A549 (cell line): ENCODE results near the gene TUBA4B. TPM values are rescaled to one million over a fixed set of nuclear protein-coding genes. Genes with fewer than 3 reads are reported as not detected.

Experiments
- ATAC-seq, 2 experiments: fragments of 200-7000 bp in 1 of 2; fragments of >200 bp in 1 of 2; cut with Nextera tagmentation in 1 of 2; cut with Tn5 transposase in 1 of 2; 3 replicates each; pipeline versions ENCODE4 v1.8.0 to v1.9.1; 2018 to 2020; ENCODE audit warnings: mild to moderate bottlenecking in 1 of 2, moderate library complexity in 1 of 2
- CTCF ChIA-PET: fragments of 300-600 bp; sonication (Branson Sonifier 250); formaldehyde crosslinking; extraction: SDS; loops from one replicate; lab custom pipeline; 2021; ENCODE audit warnings: antibody characterized with exemption, inconsistent platforms; lab: Yijun Ruan, JAX
- POLR2A ChIA-PET: fragments of 350-600 bp; formaldehyde crosslinking; extraction: SDS; loops from one replicate; lab custom pipeline; 2021; ENCODE audit warnings: antibody characterized with exemption, inconsistent platforms; lab: Yijun Ruan, JAX
- DNase-seq, 2 experiments: peaks; one replicate each; pipeline versions ENCODE4 v3.0.0 to v3.0.0-alpha.2; 2011 to 2016; ENCODE audit warnings: low read depth in 1 of 2, low spot score in 1 of 2
- FAIRE-seq: peaks from 2 replicates; lab custom pipeline; 2011; peaks lifted over from hg19 to GRCh38; lab: Jason Lieb, UNC
- H3K27ac ChIP-seq, 2 experiments: fragments of >200 bp; sonication (Bioruptor Twin); formaldehyde crosslinking; 3 replicates each; pipeline ENCODE4 v1.5.1; 2016 to 2017
- H3K4me1 ChIP-seq: fragments of >200 bp; sonication (Bioruptor Twin); formaldehyde crosslinking; 3 replicates; pipeline ENCODE4 v1.6.1; 2016
- H3K4me2 ChIP-seq: fragments of >200 bp; sonication (Bioruptor Twin); formaldehyde crosslinking; 3 replicates; pipeline ENCODE4 v1.6.1; 2016
- H3K4me3 ChIP-seq: fragments of >200 bp; sonication (Bioruptor Twin); formaldehyde crosslinking; 3 replicates; pipeline ENCODE4 v1.5.1; 2016
- H3K9me3 ChIP-seq: fragments of >200 bp; sonication (Bioruptor Twin); formaldehyde crosslinking; 3 replicates; pipeline ENCODE4 v1.6.1; 2016
- BCL3 ChIP-seq: fragments of >200 bp; sonication (Bioruptor Twin); formaldehyde crosslinking; IDR thresholded peaks from 3 replicates; pipeline ENCODE4 v1.6.1; 2016
- CBX2 ChIP-seq: fragments of 200-600 bp; sonication (generic); IDR thresholded peaks from 2 replicates; pipeline ENCODE4 v1.6.1; 2016; ENCODE audit warnings: low read depth, mild to moderate bottlenecking, borderline replicate concordance
- CEBPB ChIP-seq, 2 experiments: fragments of >200 bp in 1 of 2; sonication (Bioruptor Twin) in 1 of 2; formaldehyde crosslinking in 1 of 2; IDR thresholded peaks; 2 replicates each; pipeline ENCODE4 v1.6.1; 2012 to 2016
- CHD4 ChIP-seq: fragments of 200-600 bp; sonication (generic); IDR thresholded peaks from 2 replicates; pipeline ENCODE4 v1.6.1; 2016; ENCODE audit warnings: antibody characterized with exemption, mild to moderate bottlenecking, borderline replicate concordance
- CTCF ChIP-seq: fragments of >200 bp; sonication (Bioruptor Twin); formaldehyde crosslinking; IDR thresholded peaks from 3 replicates; pipeline ENCODE4 v1.5.1; 2016
- EHF ChIP-seq: fragments of 250-450 bp; sonication (Bioruptor Pico); IDR thresholded peaks from 2 replicates; pipeline ENCODE4 v1.5.0; 2020; ENCODE audit warnings: mild to moderate bottlenecking
- ELK1 ChIP-seq: fragments of 150-350 bp; IDR thresholded peaks from 2 replicates; pipeline ENCODE4 v1.6.1; 2014; ENCODE audit warnings: low read depth, mild to moderate bottlenecking, low read length
- FOSB ChIP-seq: fragments of 250-450 bp; sonication (Bioruptor Pico); IDR thresholded peaks from 2 replicates; pipeline ENCODE4 v1.5.0; 2020; ENCODE audit warnings: mild to moderate bottlenecking, moderate library complexity
- FOXS1 ChIP-seq: fragments of 250-450 bp; sonication (Bioruptor Pico); IDR thresholded peaks from 2 replicates; pipeline ENCODE4 v1.5.0; 2020; ENCODE audit warnings: mild to moderate bottlenecking, moderate library complexity
- HDAC2 ChIP-seq: fragments of 200-600 bp; sonication (generic); IDR thresholded peaks from 2 replicates; pipeline ENCODE4 v1.6.1; 2016
- HEYL ChIP-seq: fragments of 250-450 bp; sonication (Bioruptor Pico); IDR thresholded peaks from 2 replicates; pipeline ENCODE4 v1.8.0; 2021; ENCODE audit warnings: mild to moderate bottlenecking, moderate library complexity
- JUN ChIP-seq, 2 experiments: fragments of >200 bp; sonication (Bioruptor Twin); formaldehyde crosslinking; IDR thresholded peaks; 2 replicates in 1 of 2; 3 replicates in 1 of 2; pipeline ENCODE4 v1.6.1; 2016 to 2017
- KDM1A ChIP-seq: fragments of 200-600 bp; sonication (generic); IDR thresholded peaks from 2 replicates; pipeline ENCODE4 v1.6.1; 2016; ENCODE audit warnings: low read depth, mild to moderate bottlenecking
- KDM5A ChIP-seq: fragments of 200-600 bp; sonication (generic); IDR thresholded peaks from 2 replicates; pipeline ENCODE4 v1.6.1; 2016; ENCODE audit warnings: antibody characterized with exemption, mild to moderate bottlenecking
- NFE2L2 ChIP-seq: fragments of 150-350 bp; conservative IDR thresholded peaks from 2 replicates; pipeline ENCODE4 v1.6.1; 2014; ENCODE audit warnings: low read length
- NPAS2 ChIP-seq: fragments of 250-450 bp; sonication (Bioruptor Pico); IDR thresholded peaks from 2 replicates; pipeline ENCODE4 v1.8.0; 2022; ENCODE audit warnings: mild to moderate bottlenecking, moderate library complexity, borderline replicate concordance
- NR3C1 ChIP-seq: fragments of >200 bp; sonication (Bioruptor Twin); formaldehyde crosslinking; IDR thresholded peaks from 3 replicates; pipeline ENCODE4 v1.6.1; 2017
- PHF8 ChIP-seq: fragments of 200-600 bp; sonication (generic); IDR thresholded peaks from 2 replicates; pipeline ENCODE4 v1.6.1; 2016; ENCODE audit warnings: low read depth, mild to moderate bottlenecking, antibody characterized with exemption, moderate library complexity, borderline replicate concordance
- RFX5 ChIP-seq: fragments of 450-650 bp; IDR thresholded peaks from 2 replicates; pipeline ENCODE4 v1.7.1; 2014; ENCODE audit warnings: antibody characterized with exemption, mild to moderate bottlenecking, moderate library complexity
- SMC3 ChIP-seq: fragments of >200 bp; sonication (Bioruptor Twin); formaldehyde crosslinking; IDR thresholded peaks from 3 replicates; pipeline ENCODE4 v1.6.1; 2018; ENCODE audit warnings: inconsistent platforms
- ZNF302 ChIP-seq: fragments of 250-450 bp; sonication (Bioruptor Pico); IDR thresholded peaks from 2 replicates; pipeline ENCODE4 v1.9.0; 2021; ENCODE audit warnings: inconsistent platforms, mild to moderate bottlenecking, moderate library complexity
- WGBS: methylation state at CpG from one replicate; pipeline ENCODE4 v1.1.6; 2017; ENCODE audit errors: missing lambda C conversion rate; 5-methylcytosine and 5-hydroxymethylcytosine counted together
- polyA plus RNA-seq, 4 experiments: library from polyadenylated mRNA; depleted of rRNA in 3 of 4; stranded (reverse); fragments of >200 nt; fragmentation: RNase III in 1 of 4; extraction: RNeasy Plus Mini Kit Qiagen cat#74134 plus additional on column Dnase treatment in 1 of 4; gene quantifications; 2 replicates in 3 of 4; 3 replicates in 1 of 4; pipeline ENCODE4 v1.2.3, GENCODE V29; 2011 to 2017
- TF ChIP-seq, protein P1 (sequence below): fragments of 200-600 bp; sonication (generic); IDR thresholded peaks from 2 replicates; pipeline ENCODE4 v1.6.1; 2016; ENCODE audit warnings: antibody characterized with exemption, mild to moderate bottlenecking, moderate library complexity

The TUBA4B gene
- polyA plus RNA-seq, 2 of the 4 experiments (the other 2 are of a cell fraction) = 0.71 to 0.94 TPM

DNA sequence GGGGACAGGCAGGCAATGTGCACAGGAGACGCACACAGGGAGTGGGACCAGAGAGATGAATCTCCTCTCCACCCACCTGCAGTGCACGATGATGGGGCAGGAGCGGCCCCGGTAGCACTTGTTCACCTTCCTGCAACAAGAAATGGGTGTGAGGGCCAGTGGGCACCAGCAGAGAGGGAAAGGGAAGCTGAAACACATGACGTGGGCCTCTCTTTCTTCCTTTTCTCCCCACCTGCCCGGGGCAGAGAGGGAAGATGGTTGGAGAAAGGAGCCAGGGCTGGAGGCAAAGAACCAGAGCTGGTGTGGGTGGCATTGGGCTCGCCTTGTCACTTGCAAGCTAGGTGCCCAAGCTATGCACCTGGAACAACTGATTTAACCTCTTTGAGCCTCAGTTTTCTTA is 38.4 kb downstream of the TUBA4B start:
- H3K4me1 ChIP-seq = peaks cover 27% of the 10 kb centered on the region
- TF ChIP-seq CEBPB (IDR thresholded peaks at IDR 0.05) (no peak), NPAS2 (CRISPR knock-in tag) (no peak), FOXS1 (CRISPR knock-in tag) (no peak), NR3C1 (no peak), PHF8 (no peak)
- WGBS = 82% methylated on average over 7 of the region's 7 CpGs
- POLR2A ChIA-PET = interaction anchor here (0.9 kb wide), 1 partner anchor 13 kb away, joined by 3 read pairs; the partner anchor contains the start of gene DNAJB2
- no peak overlapping the region for H3K4me3 ChIP-seq
- H3K4me2 ChIP-seq = no peak overlapping the region
- H3K9me3 ChIP-seq = no peaks in the 10 kb centered on the region
- DNase-seq (no peak), ATAC-seq (no peak), FAIRE-seq (no peak)
- no peak overlapping the region for H3K27ac ChIP-seq
- CTCF ChIA-PET = interaction anchor here (0.6 to 16.3 kb wide), 11 partner anchors 9 to 338 kb away, joined by 3 to 540 read pairs (median 56); partner anchors contain the start of genes ANKZF1, ATG9A, CNPPD1 and DNAJB2

DNA sequence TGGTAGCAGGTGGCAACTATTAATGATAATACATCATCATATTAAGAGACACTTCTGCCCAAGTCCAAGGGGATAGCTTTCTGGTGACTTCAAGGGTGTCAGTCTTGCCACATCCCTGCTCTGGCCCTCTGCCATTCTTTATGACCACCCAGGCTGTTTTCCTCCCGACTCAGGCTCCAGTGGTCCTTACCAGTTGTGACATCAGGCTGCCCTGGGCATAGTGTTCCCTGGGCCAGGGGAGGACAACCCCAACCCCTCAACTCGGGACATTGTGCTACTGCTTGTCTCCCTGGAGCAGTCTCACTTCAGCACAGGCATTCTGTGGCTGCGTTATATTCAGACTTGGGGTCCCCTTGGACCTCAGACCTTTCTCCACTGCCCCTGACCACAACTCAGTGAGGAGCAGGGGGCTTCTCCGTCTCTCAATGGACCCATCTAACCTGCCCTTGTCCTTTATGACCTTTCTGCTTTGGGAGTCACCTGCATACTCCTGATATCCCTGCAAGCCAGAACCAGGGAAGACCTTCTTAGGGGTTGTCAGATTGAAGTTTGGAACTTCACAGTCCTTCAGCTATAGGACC is 39.0 kb downstream of the TUBA4B start:
- TF ChIP-seq KDM1A (no peak), KDM5A (no peak), FOXS1 (CRISPR knock-in tag) (no peak), CTCF (no peak), CHD4 (no peak), NFE2L2 (no peak), FOSB (CRISPR knock-in tag) (no peak), HDAC2 (no peak), ZNF302 (no peak), CBX2 (no peak)
- TF ChIP-seq, protein P1, sequence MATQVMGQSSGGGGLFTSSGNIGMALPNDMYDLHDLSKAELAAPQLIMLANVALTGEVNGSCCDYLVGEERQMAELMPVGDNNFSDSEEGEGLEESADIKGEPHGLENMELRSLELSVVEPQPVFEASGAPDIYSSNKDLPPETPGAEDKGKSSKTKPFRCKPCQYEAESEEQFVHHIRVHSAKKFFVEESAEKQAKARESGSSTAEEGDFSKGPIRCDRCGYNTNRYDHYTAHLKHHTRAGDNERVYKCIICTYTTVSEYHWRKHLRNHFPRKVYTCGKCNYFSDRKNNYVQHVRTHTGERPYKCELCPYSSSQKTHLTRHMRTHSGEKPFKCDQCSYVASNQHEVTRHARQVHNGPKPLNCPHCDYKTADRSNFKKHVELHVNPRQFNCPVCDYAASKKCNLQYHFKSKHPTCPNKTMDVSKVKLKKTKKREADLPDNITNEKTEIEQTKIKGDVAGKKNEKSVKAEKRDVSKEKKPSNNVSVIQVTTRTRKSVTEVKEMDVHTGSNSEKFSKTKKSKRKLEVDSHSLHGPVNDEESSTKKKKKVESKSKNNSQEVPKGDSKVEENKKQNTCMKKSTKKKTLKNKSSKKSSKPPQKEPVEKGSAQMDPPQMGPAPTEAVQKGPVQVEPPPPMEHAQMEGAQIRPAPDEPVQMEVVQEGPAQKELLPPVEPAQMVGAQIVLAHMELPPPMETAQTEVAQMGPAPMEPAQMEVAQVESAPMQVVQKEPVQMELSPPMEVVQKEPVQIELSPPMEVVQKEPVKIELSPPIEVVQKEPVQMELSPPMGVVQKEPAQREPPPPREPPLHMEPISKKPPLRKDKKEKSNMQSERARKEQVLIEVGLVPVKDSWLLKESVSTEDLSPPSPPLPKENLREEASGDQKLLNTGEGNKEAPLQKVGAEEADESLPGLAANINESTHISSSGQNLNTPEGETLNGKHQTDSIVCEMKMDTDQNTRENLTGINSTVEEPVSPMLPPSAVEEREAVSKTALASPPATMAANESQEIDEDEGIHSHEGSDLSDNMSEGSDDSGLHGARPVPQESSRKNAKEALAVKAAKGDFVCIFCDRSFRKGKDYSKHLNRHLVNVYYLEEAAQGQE = no peak

GRCh38 chr2:219292616-219293015 is 39.6 kb downstream of the TUBA4B start:
- Histone ChIP-seq H3K4me3 (no peak overlapping the region), H3K27ac (no peak overlapping the region), H3K9me3 (no peaks in the 10 kb centered on the region), H3K4me2 (no peak overlapping the region), H3K4me1 (peaks cover 26% of the 10 kb centered on the region)
- 96% methylated on average over 9 of the region's 9 CpGs for WGBS
- DNase-seq (no peak), ATAC-seq (no peak), FAIRE-seq (no peak)
- ChIA-PET POLR2A (no interaction called here), CTCF (interaction anchor here (1.1 to 16.3 kb wide), 11 partner anchors 13 to 135 kb away, joined by 4 to 540 read pairs (median 79); partner anchors contain the start of genes ABCB6, ANKZF1, ATG9A and CNPPD1)
- TF ChIP-seq JUN (IDR thresholded peaks at IDR 0.05) (no peak), ELK1 (no peak), BCL3 (no peak), HEYL (CRISPR knock-in tag) (no peak), SMC3 (no peak), EHF (CRISPR knock-in tag) (no peak), RFX5 (no peak)
- TF ChIP-seq, protein P1 = no peak

More for the DNA sequence above, 39.0 kb downstream of the TUBA4B start:
- POLR2A ChIA-PET = no interaction called here
- CTCF ChIA-PET = interaction anchor here (1.8 to 16.3 kb wide), 9 partner anchors 8 to 233 kb away, joined by 5 to 540 read pairs (median 86); partner anchors contain the start of genes ABCB6, ANKZF1, ATG9A and CNPPD1
- ATAC-seq = no peak
- H3K4me3 ChIP-seq = no peak overlapping the region
- FAIRE-seq = no peak
- no peak overlapping the region for H3K27ac ChIP-seq
- WGBS = 46% methylated on average over 4 of the region's 4 CpGs
- no peak for DNase-seq
- H3K4me1 ChIP-seq = peaks cover 26% of the 10 kb centered on the region
- H3K9me3 ChIP-seq = no peaks in the 10 kb centered on the region
- no peak overlapping the region for H3K4me2 ChIP-seq
